ENCODE data around the gene XRN2.

XRN2 gene

GRCh38 chr20:21302664-21303060 lies 469 bp upstream of the XRN2 start:
- peak; percentile 64 for DNase-seq

- no peak for DNase-seq
Measured at GRCh38 chr20:21303872-21304586, 898 bp downstream of the XRN2 start.

DNA sequence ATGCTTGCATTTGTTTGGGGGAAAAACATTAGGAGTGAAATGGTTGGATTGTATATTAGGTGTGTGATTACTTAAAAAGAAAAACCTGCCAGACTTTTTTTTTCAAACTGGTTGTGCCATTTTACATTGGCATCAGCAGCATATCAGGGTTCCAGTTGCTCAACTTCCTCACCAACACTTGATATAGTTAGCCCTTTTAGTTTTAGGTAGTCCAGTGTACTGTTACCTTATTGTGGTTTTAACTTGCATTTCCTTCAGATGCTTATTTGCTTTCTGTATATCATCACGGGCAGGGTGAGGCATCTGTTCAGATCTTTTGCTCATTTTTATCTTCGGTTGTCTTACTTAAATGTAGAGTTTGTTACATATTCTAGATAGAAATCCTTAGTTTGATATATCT lies 5.2 kb downstream of the XRN2 start:
- DNase-seq, result no peak

GRCh38 chr20:21309678-21310467 lies 6.7 kb downstream of the XRN2 start:
- no peak for DNase-seq

DNA sequence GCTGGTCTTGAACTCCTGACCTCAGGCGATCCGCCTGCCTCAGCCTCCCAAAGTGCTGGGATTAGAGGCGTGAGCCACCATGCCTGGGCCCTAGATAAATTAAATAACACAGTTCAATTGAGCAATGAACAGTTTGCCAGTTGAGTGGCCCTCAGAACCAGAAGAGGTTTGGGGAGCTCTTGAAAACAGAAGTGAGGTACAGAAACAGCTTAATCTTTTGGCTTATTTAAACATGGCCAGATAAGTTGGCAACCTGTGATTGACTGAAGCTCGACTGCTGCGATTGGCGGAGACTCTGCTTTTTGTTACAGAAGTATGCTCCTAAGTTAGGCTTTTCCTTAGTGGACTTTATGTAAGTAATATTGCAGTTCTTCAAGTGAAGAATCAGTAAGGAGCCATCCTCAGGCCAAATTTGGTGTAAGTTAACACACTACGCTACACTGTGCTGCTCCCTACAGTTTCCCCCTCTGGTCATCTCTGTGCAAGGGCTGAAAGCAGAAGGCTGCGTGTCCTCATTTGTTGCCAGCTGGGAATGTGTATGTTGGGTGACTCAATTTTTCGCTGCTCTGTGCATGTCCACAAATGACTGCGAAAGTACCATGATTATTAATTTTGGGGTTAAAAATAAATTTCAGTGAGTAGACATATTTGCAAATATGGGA lies 9.8 kb downstream of the XRN2 start:
- no peak for DNase-seq

DNA sequence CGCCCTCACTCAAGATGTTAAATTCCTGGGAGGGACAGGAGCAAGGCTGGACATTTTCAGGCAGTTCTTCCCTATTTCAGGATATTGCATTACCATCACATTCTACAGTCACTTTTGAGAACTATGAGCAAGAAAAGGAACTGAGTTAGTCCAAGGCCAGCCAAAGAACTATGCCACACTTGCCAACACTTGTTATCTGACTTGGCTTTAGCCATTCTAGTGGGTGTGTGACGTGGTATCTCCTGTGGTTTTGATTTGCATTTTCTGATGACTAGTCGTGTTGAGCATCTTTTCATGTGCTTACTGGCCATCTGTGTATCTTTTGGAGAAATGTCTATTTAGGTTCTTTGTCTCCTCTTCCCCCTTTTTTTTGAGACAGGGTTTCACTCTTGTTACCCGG lies 12.0 kb downstream of the XRN2 start:
- no peak for DNase-seq

DNA sequence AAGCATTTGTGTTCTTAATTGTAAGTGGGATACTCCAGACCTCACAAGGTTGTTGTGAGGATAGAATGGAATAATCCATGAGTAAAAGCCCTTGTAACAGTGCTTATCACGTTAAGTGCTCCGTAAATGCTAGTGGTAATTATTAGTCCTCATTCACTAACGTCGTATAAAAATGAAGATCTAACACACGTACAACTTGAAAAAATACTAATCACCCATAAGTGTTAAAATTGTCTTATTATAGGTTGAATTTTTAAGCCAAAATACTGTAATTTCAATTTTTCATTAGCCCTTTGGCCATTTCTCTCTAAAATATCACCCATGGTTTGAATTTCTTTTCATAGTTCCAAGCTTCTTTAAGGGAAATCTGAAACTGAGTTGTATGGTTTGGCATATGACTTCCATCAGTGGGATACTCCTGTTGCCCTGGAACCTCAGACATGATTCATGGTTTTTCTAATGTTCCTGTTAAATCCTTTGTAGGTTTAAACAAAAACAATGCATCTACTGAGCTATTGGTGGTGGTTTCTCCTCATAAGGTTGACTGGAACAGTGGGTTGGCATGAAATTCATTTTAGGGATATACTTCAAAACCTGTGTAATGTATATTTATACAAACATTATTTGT lies 19.1 kb downstream of the XRN2 start:
- no peak for DNase-seq

- DNase-seq, result no peak
Measured at GRCh38 chr20:21322921-21323331, 19.8 kb downstream of the XRN2 start.

GRCh38 chr20:21323640-21324039 lies 20.5 kb downstream of the XRN2 start:
- no peak for DNase-seq

DNA sequence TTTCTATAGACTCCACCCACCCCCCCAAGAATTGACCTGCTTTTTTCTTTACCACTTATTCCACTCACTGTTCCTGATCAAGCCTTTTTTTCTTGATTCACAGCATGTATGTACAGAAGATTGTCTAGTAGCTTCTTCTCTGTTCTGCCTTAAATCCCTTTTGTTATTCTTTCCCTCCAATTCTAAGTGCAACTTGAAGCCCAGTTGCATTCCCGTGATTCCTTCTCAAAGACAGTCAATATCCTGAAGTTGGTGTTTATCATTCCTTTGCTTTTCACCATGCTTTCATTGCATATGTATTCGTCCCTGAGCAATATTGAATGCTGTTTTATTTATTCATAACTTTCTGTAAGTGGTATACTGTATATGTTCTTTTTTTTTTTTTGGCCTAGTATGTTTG lies 21.0 kb downstream of the XRN2 start:
- DNase-seq, result no peak

- no peak for DNase-seq
Measured at GRCh38 chr20:21325296-21325695, 22.2 kb downstream of the XRN2 start.

- no peak for DNase-seq
Measured at GRCh38 chr20:21326700-21327099, 23.6 kb downstream of the XRN2 start.

GRCh38 chr20:21336455-21337151 lies 33.5 kb downstream of the XRN2 start:
- no peak for DNase-seq

- DNase-seq, result no peak
Measured at GRCh38 chr20:21338291-21338690, 35.2 kb downstream of the XRN2 start.

DNA sequence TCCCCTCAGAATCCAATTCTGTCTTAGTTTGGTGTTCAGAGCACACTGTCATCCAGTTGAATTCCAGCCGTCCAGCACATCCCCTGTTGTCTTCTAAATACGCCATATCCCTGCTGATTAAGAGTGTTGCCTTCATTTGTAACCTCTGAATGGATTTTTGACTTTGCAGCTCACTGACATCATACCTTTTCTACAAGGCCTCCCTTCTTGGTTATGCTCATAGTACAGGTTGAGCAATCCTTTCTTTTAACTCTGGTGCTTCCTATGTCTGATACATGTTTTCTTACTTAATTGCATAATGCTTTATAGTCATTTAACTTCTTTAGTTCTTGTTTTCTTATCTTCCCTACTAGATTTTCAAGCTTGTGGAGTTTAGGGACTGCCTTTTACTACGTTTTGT lies 36.4 kb downstream of the XRN2 start:
- no peak for DNase-seq

- DNase-seq, result no peak
Measured at GRCh38 chr20:21340991-21341697, 38.0 kb downstream of the XRN2 start.

GRCh38 chr20:21342656-21343345 lies 39.7 kb downstream of the XRN2 start:
- no peak for DNase-seq

- no peak for DNase-seq
Measured at GRCh38 chr20:21344206-21344900, 41.2 kb downstream of the XRN2 start.

DNA sequence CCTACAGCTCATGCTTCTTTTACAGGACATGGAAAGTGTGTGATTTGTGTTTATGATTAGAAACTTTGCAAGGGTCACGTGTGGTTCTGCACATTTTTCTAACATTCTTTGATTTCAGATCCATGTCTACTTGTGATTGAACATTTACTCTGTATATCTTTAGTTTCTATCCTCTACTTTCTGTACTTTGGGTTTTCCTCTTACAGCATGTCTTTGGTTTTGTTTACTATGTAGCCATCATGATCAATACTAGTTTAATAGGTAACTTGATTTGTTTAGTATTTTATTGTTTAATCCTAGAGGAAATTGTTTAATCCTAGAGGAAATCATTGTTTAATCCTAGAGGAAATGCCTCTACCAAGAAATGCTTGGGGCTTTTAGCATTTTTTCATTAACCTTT lies 41.8 kb downstream of the XRN2 start:
- no peak for DNase-seq

DNA sequence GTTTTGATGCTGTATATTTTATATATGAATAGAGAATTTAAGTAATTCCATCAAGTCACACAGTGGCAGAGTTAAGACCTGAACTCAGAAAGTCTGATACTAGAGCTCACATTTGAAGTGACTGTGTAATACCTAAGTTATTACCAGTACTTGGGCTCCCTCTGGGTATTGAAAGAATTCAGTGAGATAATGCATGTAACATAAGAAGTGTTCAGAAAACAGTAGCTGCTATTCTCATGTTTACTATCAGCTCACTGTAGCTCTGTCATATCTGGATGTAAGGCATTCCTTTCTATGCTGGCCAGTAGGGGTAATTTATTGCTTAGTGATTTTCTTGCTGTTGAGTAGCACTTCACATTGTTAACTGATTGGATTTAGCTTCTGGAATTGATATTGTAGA lies 49.6 kb downstream of the XRN2 start:
- DNase-seq, result no peak

DNA sequence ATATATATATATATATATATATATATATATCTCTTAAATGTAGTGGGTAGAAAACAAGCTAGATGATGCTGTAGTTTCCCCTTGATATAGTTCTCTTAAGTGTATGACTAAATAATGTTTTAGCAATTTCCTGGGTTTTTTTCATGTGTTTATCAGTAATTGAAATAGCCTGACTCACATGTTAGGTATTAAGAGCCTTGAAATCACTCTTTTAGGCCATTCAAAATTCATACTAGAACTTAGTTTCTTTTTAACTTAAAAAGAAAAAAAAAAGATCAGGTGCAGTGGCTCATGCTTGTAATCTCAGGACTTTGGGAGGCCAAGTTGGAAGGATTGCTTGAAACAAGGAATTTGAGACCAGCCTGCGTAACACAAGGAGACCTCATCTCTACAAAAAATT lies 50.1 kb downstream of the XRN2 start:
- DNase-seq, result no peak

Data from NCI-H526 treated with DMSO at 0.1 percent for 48 hours (cell line).